GM12875 (cell line): ENCODE results near the gene MLLT10.

Source experiments
- H3K4me3 ChIP-seq: one replicate; pipeline ENCODE4 v1.5.1; 2011; ENCODE audit warnings: low read depth, low read length, control low read depth
- CTCF ChIP-seq: IDR thresholded peaks from 2 replicates; pipeline ENCODE4 v1.5.1; 2011; ENCODE audit warnings: low read depth, mild to moderate bottlenecking, control low read depth, inconsistent platforms, low read length, moderate library complexity, borderline replicate concordance; ENCODE audit not compliant: insufficient read depth

MLLT10 gene

GRCh38 chr10:21769041-21769440, 235.0 kb downstream of the MLLT10 start:
- no peak for TF ChIP-seq CTCF
- no peak overlapping the region for H3K4me3 ChIP-seq

- no peak for TF ChIP-seq CTCF
- no peak overlapping the region for H3K4me3 ChIP-seq
Observed at GRCh38 chr10:21771219-21771618, 237.2 kb downstream of the MLLT10 start.

- H3K4me3 ChIP-seq: no peak overlapping the region
- no peak for TF ChIP-seq CTCF
Observed at GRCh38 chr10:21776883-21777282, 242.9 kb downstream of the MLLT10 start.

GRCh38 chr10:21791276-21791675, 257.2 kb downstream of the MLLT10 start:
- TF ChIP-seq CTCF: no peak
- H3K4me3 ChIP-seq: no peak overlapping the region
